Left kidney (tissue), 2 donors: ENCODE measurements around the gene CDH10. TPM values are rescaled to one million over a fixed set of nuclear protein-coding genes. Genes with fewer than 3 reads are reported as not detected.

Experiments used
- DNase-seq: peaks from one replicate; pipeline ENCODE4 v3.0.0-alpha.2; 2013
- polyA plus RNA-seq: library from polyadenylated mRNA; unstranded; fragments of 120-200 nt; gene quantifications from one replicate; pipeline ENCODE4 v1.2.1, GENCODE V29; 2013; ENCODE audit not compliant: insufficient read length

Gene CDH10
- polyA plus RNA-seq, 1 donor = 7.7 TPM

GRCh38 chr5:24487368-24488229, 157.2 kb downstream of the CDH10 start:
- DNase-seq = no peak

GRCh38 chr5:24480952-24481351, 163.8 kb downstream of the CDH10 start:
- no peak for DNase-seq

- no peak for DNase-seq
These were observed 166.8 kb downstream of the CDH10 start for GRCh38 chr5:24477958-24478357.

- no peak for DNase-seq
These were observed 169.7 kb downstream of the CDH10 start for GRCh38 chr5:24475101-24475500.

- no peak for DNase-seq
These were observed 170.1 kb downstream of the CDH10 start for GRCh38 chr5:24474685-24475084.

GRCh38 chr5:24472518-24472917, 172.3 kb downstream of the CDH10 start:
- DNase-seq = no peak

GRCh38 chr5:24444414-24444813, 200.4 kb downstream of the CDH10 start:
- DNase-seq = no peak

- DNase-seq = no peak
These were observed 205.3 kb downstream of the CDH10 start for GRCh38 chr5:24439465-24439864.
